IPS-11a (cell line): Measurements from ENCODE around the gene PYM1.

Source experiments
- H3K4me3 ChIP-seq: one replicate; pipeline ENCODE4 v1.5.1; 2013; ENCODE audit warnings: low read depth, low read length, control low read depth

The PYM1 gene

GRCh38 chr12:55927588-55928502, at the start of gene PYM1:
Gene PYM1, minus strand, starts transcription at chr12:55927894. Its CDS starts 133 bp downstream, at chr12:55927761.
- peak within 1 kb of the TSS; percentile 99 for H3K4me3 ChIP-seq

- H3K4me3 ChIP-seq, result peak overlapping the region; percentile 81
These were observed 46.6 kb upstream of the PYM1 start for GRCh38 chr12:55974308-55974730.

DNA sequence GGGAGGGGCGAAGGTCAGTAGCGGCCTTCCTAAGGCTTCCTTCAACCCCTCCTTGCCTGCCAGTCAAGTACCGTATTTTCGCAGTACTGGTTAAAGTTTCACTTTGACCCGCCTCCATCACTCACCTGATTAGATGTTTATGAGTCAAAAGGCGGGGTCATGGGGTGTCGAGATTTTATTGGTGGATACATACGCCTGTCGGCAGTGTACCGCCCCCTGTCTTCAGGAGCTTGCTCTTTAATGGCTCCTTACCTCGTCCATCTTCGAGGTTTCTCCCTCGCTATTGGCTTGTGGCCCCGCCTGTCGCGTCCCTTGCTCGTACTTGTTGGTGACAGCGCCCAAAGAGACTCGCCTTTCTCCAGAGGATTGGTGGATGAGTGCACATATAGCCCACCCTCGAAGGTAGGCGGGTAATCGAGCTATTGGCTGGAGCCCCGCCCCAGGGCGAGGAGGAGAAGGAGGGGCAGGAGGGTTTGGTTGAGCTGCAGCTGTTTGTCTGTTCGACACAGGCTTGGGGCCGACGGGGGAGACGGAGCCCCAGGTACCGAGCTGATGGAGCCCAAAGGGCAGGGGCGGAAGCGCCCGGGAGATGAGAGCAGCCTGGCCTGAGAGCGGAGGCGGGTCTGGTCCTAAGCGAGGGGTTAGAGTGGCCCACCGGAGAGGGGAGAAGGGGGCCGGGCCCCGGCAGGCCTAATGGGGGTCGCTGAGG, 46.1 kb upstream of the PYM1 start, which contains the start of gene RAB5B:
Gene RAB5B (plus strand): TSS at position 480 of the 709 bp plus-strand sequence. CDS start 12,883 bp downstream, outside the sequence.
- peak within 1 kb of the TSS; percentile 81 for H3K4me3 ChIP-seq

- H3K4me3 ChIP-seq, result peak overlapping the region; percentile 2
These were observed 45.4 kb upstream of the PYM1 start for GRCh38 chr12:55972911-55973598.

GRCh38 chr12:55972456-55972855, 44.8 kb upstream of the PYM1 start:
- no peak overlapping the region for H3K4me3 ChIP-seq

GRCh38 chr12:55972042-55972441, 44.3 kb upstream of the PYM1 start:
- H3K4me3 ChIP-seq, result no peak overlapping the region

GRCh38 chr12:55970775-55971174, 43.1 kb upstream of the PYM1 start:
- no peak overlapping the region for H3K4me3 ChIP-seq

GRCh38 chr12:55969356-55969755, 41.7 kb upstream of the PYM1 start:
- H3K4me3 ChIP-seq, result no peak overlapping the region

DNA sequence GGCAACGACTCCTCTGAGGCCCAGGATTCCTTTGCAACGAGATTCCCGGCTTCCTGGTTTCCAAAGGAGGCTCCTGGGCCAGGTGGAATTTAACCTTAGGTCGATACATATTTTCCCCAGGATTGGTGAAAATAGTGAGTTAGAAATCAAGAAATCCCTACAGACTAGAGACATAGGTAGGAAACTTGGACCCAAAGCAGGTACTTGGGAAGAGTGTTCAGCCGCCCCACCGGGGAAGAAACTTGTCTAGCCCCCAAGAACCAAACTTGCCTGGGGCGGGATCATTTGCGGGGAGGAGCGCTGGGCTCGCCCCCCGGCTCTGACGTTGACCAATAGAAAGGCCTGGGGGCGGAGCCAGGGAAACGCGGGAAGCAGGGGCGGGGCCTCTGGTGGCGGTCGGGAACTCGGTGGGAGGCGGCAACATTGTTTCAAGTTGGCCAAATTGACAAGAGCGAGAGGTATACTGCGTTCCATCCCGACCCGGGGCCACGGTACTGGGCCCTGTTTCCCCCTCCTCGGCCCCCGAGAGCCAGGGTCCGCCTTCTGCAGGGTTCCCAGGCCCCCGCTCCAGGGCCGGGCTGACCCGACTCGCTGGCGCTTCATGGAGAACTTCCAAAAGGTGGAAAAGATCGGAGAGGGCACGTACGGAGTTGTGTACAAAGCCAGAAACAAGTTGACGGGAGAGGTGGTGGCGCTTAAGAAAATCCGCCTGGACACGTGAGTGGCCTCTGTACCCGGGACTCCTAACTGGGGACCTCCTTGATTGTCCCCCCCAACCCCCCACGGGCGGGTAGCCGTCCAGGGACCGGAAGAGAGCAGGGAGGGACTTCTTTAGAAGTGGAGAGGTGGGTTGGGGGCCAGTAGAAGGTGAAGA, 39.0 kb upstream of the PYM1 start, which contains the start of gene CDK2:
Gene CDK2 (plus strand): TSS at position 423 of the 874 bp plus-strand sequence. CDS start 179 bp downstream, at position 602.
- H3K4me3 ChIP-seq, result peak within 1 kb of the TSS; percentile 73

- peak within 1 kb of the TSS; percentile 73 for H3K4me3 ChIP-seq
These were observed 38.3 kb upstream of the PYM1 start, which contains the start of gene PMEL for GRCh38 chr12:55965941-55966407. Gene PMEL, minus strand, starts transcription at chr12:55966042. Its CDS starts 31 bp downstream, at chr12:55966011.

DNA sequence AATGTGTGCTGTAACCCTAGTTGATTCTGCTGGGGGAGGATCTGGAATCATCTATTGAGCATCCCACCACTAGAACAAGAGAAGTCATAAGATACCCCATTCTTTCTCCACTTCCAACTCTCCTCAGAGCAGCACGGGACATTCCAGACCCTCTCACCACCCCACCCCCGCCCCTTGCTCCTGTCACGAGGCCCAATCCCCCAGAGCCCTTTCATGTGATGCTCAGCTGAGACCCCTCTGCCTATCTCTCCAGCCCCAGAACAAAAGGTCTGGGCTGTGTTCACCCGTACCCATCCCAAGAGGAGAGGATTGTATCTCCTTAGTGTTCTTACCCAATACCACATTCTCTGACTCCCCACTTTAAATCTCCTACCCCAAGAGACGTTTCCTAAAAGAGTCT, 37.5 kb upstream of the PYM1 start:
- peak overlapping the region; percentile 0 for H3K4me3 ChIP-seq

DNA sequence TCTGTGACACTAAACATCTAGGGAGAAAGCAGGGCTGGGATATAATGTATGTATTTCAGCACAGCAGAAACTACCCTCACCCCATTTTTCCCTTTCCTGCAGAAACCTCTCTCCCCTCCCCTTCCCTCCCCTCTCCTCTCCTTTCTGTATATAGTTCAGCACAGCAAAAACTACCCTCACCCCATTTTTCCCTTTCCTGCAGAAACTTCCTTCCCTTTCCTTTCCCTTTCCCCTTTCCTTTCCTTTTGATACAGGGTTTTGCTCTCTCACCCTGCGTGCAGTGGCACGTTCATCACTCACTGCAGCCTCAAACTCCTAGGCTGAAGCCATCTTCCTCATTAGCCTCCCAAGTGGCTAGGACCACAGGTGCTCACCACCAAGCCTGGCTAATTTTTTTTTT, 36.1 kb upstream of the PYM1 start:
- no peak overlapping the region for H3K4me3 ChIP-seq

GRCh38 chr12:55957106-55957859, 29.6 kb upstream of the PYM1 start:
- H3K4me3 ChIP-seq, result no peak overlapping the region

GRCh38 chr12:55955800-55956508, 28.3 kb upstream of the PYM1 start:
- H3K4me3 ChIP-seq, result no peak overlapping the region

DNA sequence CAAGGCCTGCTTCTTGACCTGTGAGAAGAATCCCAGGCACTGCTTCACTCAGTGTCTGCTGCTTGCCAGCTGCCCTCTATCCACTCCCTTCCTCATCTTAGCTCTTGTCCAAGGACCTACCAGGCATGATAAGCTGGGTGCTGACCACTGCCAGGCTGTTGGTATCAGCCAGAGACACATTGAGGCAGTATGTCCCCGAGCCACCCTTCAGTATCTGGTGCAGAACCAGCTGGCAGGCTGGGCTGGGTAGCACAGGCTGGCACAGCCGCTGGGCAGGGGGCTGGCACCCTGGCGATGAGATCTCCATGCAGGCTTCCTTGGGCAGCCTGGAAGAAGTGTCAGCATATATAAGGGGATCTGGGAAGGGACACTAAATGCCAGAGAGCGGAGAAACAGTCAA, 27.6 kb upstream of the PYM1 start:
- no peak overlapping the region for H3K4me3 ChIP-seq

- H3K4me3 ChIP-seq, result no peak overlapping the region
These were observed 18.9 kb upstream of the PYM1 start for GRCh38 chr12:55946553-55946952.

GRCh38 chr12:55942577-55943136, 15.0 kb upstream of the PYM1 start:
- no peak overlapping the region for H3K4me3 ChIP-seq

DNA sequence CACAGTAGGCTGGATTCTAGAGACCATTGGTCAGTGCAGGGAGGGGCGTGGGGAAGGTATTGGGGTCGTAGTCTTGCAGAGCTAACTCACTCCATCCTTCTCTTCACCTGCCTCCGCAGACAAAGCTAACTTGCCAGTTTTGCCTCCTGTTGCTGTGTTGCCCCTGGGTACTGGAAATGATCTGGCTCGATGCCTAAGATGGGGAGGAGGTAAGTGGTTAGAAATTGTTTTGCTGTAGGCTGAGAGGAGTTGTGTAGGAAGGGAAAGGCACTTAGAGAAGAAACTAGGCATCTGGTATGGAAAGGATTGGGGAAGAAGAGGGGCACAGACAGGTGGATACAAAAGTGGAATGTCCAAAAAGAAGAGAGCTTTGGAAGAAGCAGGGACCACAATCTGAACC, 14.4 kb upstream of the PYM1 start:
- no peak overlapping the region for H3K4me3 ChIP-seq
